Neural progenitor cell (in vitro differentiated cells): ENCODE results near the gene MVK.

Source experiments
- CTCF ChIP-seq: fragments of 200-600 bp; sonication (generic); IDR thresholded peaks from 2 replicates; pipeline ENCODE4 v1.5.1; 2017; ENCODE audit warnings: antibody characterized with exemption, mild to moderate bottlenecking
- EZH2 ChIP-seq: fragments of 200-600 bp; sonication (generic); IDR thresholded peaks from 2 replicates; pipeline ENCODE4 v1.6.1; 2017; ENCODE audit warnings: antibody characterized with exemption, mild to moderate bottlenecking, moderate library complexity

GRCh38 chr12:109586385-109587296 lies 13.0 kb downstream of the MVK start:
- TF ChIP-seq EZH2 (no peak), CTCF (no peak)
